Astrocyte (in vitro differentiated cells and primary cell): ENCODE results near the gene ANKRD29. TPM values are rescaled to one million over a fixed set of nuclear protein-coding genes. Genes with fewer than 3 reads are reported as not detected.

Experiments used
- DNase-seq: peaks from one replicate; pipeline ENCODE4 v3.0.0-alpha.2; 2010; ENCODE audit warnings: low read depth
- FAIRE-seq: peaks from 2 replicates; lab custom pipeline; 2011; peaks lifted over from hg19 to GRCh38; lab: Jason Lieb, UNC
- H2AFZ ChIP-seq: 2 replicates; pipeline ENCODE4 v1.6.0; 2012; ENCODE audit warnings: low read depth, low read length, inconsistent platforms
- H3K27ac ChIP-seq: 2 replicates; pipeline ENCODE4 v1.5.1; 2011; ENCODE audit warnings: low read depth, low read length, inconsistent platforms
- H3K27me3 ChIP-seq: 2 replicates; pipeline ENCODE4 v1.6.0; 2011; ENCODE audit warnings: low read length, inconsistent platforms; ENCODE audit not compliant: insufficient read depth
- H3K36me3 ChIP-seq: 2 replicates; pipeline ENCODE4 v1.5.1; 2011; ENCODE audit warnings: low read length, inconsistent platforms; ENCODE audit not compliant: insufficient read depth
- H3K4me1 ChIP-seq: 2 replicates; pipeline ENCODE4 v1.5.1; 2011; ENCODE audit warnings: low read length, inconsistent platforms; ENCODE audit not compliant: insufficient read depth
- H3K4me2 ChIP-seq: 2 replicates; pipeline ENCODE4 v1.6.0; 2012; ENCODE audit warnings: low read length, inconsistent platforms
- H3K4me3 ChIP-seq: 2 replicates; pipeline ENCODE4 v1.5.1; 2011; ENCODE audit warnings: low read depth, mild to moderate bottlenecking, low read length, inconsistent platforms; ENCODE audit not compliant: insufficient read depth
- H3K79me2 ChIP-seq: 2 replicates; pipeline ENCODE4 v1.6.0; 2012; ENCODE audit warnings: mild to moderate bottlenecking, low read length, inconsistent platforms; ENCODE audit not compliant: insufficient read depth
- H3K9ac ChIP-seq: 2 replicates; pipeline ENCODE4 v1.6.0; 2012; ENCODE audit warnings: mild to moderate bottlenecking, low read length, inconsistent platforms
- H3K9me3 ChIP-seq: 2 replicates; pipeline ENCODE4 v1.5.1; 2012; ENCODE audit warnings: low read depth, mild to moderate bottlenecking, low read length, inconsistent platforms; ENCODE audit not compliant: insufficient read depth
- H4K20me1 ChIP-seq: 2 replicates; pipeline ENCODE4 v1.6.0; 2012; ENCODE audit warnings: low read length, inconsistent platforms; ENCODE audit not compliant: insufficient read depth
- H3K27ac Mint-ChIP-seq: one replicate; pipeline ENCODE4 v1.8.0; 2021; ENCODE audit warnings: mild to moderate bottlenecking, mixed read lengths; ENCODE audit not compliant: unreplicated experiment
- H3K27me3 Mint-ChIP-seq: one replicate; pipeline ENCODE4 v1.8.0; 2021; ENCODE audit warnings: low read depth, mixed read lengths; ENCODE audit not compliant: unreplicated experiment
- H3K36me3 Mint-ChIP-seq: one replicate; pipeline ENCODE4 v1.8.0; 2021; ENCODE audit warnings: low read depth, mixed read lengths; ENCODE audit not compliant: unreplicated experiment
- H3K4me1 Mint-ChIP-seq: one replicate; pipeline ENCODE4 v1.8.0; 2021; ENCODE audit warnings: low read depth, mixed read lengths; ENCODE audit not compliant: unreplicated experiment
- H3K4me3 Mint-ChIP-seq: one replicate; pipeline ENCODE4 v1.8.0; 2021; ENCODE audit warnings: mild to moderate bottlenecking, moderate library complexity, mixed read lengths; ENCODE audit not compliant: unreplicated experiment
- H3K9me3 Mint-ChIP-seq: one replicate; pipeline ENCODE4 v1.8.0; 2021; ENCODE audit warnings: mild to moderate bottlenecking, mixed read lengths; ENCODE audit not compliant: unreplicated experiment
- EZH2 ChIP-seq: IDR thresholded peaks from 2 replicates; pipeline ENCODE4 v1.6.1; 2012; ENCODE audit warnings: mild to moderate bottlenecking, low read length, inconsistent platforms; ENCODE audit not compliant: insufficient read depth
- total RNA-seq: library from RNA; stranded (reverse); gene quantifications from 2 replicates; pipeline ENCODE4 v1.2.1, GENCODE V29; 2021
- TF ChIP-seq, protein P1 (sequence below): IDR thresholded peaks from 2 replicates; pipeline ENCODE4 v1.5.1; 2011; ENCODE audit warnings: low read depth, mild to moderate bottlenecking, inconsistent platforms, low read length, moderate library complexity; ENCODE audit not compliant: insufficient read depth

The ANKRD29 gene
- total RNA-seq, 1 donor from 2014 or later = 0.75 TPM

DNA sequence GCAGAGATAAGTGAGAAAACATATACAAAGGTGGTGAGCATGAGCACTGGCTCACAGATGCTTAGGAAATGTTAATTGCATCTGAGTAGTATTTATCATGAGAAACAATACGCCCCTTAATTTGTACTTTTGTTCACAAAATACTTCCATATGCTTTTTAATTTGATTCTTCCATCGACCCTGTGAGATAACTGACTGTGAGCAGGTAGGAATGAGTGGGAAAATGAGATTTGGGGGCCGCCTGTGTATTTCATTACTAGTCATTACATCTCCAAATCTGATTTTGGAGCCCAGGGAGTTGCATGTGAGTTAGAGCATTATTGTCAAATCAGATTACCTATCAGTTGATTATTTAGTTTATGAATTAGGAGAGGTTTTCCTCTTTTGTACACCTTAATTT lies 39.7 kb downstream of the ANKRD29 start:
- H3K4me1 ChIP-seq = peaks cover 24% of the 10 kb centered on the region
- H3K4me3 ChIP-seq = no peak overlapping the region
- Mint-ChIP-seq H3K4me3 (no peak overlapping the region), H3K9me3 (peaks cover 3% of the 10 kb centered on the region), H3K27me3 (peaks cover 42% of the 10 kb centered on the region), H3K27ac (no peak overlapping the region), H3K36me3 (no peaks in the 10 kb centered on the region), H3K4me1 (peaks cover 7% of the 10 kb centered on the region)
- peaks cover 34% of the 10 kb centered on the region for H3K27me3 ChIP-seq
- H3K79me2 ChIP-seq = no peaks in the 10 kb centered on the region
- no peak overlapping the region for H3K4me2 ChIP-seq
- H2AFZ ChIP-seq = no peak overlapping the region
- H3K27ac ChIP-seq = no peak overlapping the region
- TF ChIP-seq, protein P1, sequence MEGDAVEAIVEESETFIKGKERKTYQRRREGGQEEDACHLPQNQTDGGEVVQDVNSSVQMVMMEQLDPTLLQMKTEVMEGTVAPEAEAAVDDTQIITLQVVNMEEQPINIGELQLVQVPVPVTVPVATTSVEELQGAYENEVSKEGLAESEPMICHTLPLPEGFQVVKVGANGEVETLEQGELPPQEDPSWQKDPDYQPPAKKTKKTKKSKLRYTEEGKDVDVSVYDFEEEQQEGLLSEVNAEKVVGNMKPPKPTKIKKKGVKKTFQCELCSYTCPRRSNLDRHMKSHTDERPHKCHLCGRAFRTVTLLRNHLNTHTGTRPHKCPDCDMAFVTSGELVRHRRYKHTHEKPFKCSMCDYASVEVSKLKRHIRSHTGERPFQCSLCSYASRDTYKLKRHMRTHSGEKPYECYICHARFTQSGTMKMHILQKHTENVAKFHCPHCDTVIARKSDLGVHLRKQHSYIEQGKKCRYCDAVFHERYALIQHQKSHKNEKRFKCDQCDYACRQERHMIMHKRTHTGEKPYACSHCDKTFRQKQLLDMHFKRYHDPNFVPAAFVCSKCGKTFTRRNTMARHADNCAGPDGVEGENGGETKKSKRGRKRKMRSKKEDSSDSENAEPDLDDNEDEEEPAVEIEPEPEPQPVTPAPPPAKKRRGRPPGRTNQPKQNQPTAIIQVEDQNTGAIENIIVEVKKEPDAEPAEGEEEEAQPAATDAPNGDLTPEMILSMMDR = no peak
- no peak for TF ChIP-seq EZH2
- DNase-seq = no peak
- no peaks in the 10 kb centered on the region for H3K36me3 ChIP-seq
- no peaks in the 10 kb centered on the region for H4K20me1 ChIP-seq
- no peaks in the 10 kb centered on the region for H3K9me3 ChIP-seq
- H3K9ac ChIP-seq = no peak overlapping the region
- FAIRE-seq = no peak

DNA sequence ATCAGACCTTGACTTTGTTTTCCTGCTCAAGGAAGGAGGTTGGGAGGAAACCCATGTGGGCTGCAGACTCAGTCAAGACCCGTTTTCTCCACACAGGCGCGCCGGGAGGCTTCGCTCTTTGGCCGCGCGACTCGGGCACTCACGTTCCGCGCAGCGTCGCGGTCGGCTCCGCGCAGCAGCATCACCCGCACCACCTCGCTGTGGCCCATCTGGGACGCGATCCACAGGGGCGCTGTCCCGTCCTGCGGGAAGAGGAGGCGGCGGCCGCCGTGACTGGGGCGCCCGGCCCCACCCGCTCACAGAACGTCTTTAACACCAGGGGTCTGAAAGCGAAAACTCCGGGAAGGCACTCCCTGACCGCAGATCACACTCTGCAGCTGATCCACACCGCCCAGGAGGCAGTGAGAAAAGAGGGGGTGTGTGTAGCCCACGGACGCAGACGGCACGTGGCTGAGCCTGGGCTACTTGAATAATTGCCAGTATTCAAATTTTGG lies 43.3 kb downstream of the ANKRD29 start:
- H3K27me3 ChIP-seq = peaks cover 34% of the 10 kb centered on the region
- FAIRE-seq (no peak), DNase-seq (peak; percentile 30)
- H4K20me1 ChIP-seq = no peaks in the 10 kb centered on the region
- H3K4me1 ChIP-seq = peaks cover 7% of the 10 kb centered on the region
- H3K27ac ChIP-seq = no peak overlapping the region
- H3K36me3 ChIP-seq = no peaks in the 10 kb centered on the region
- peak overlapping the region; percentile 42 for H3K9ac ChIP-seq
- peak; percentile 45 for TF ChIP-seq EZH2
- TF ChIP-seq, protein P1 = no peak
- peaks cover 3% of the 10 kb centered on the region for H3K9me3 Mint-ChIP-seq
- H3K79me2 ChIP-seq = no peaks in the 10 kb centered on the region
- peak overlapping the region; percentile 59 for H3K4me3 ChIP-seq
- H2AFZ ChIP-seq = peak overlapping the region; percentile 93
- H3K4me1 Mint-ChIP-seq = no peaks in the 10 kb centered on the region
- H3K4me3 Mint-ChIP-seq = peak overlapping the region; percentile 67
- H3K4me2 ChIP-seq = peak overlapping the region; percentile 87
- H3K27me3 Mint-ChIP-seq = peaks cover 45% of the 10 kb centered on the region
- no peaks in the 10 kb centered on the region for H3K36me3 Mint-ChIP-seq
- no peak overlapping the region for H3K27ac Mint-ChIP-seq
- no peaks in the 10 kb centered on the region for H3K9me3 ChIP-seq

DNA sequence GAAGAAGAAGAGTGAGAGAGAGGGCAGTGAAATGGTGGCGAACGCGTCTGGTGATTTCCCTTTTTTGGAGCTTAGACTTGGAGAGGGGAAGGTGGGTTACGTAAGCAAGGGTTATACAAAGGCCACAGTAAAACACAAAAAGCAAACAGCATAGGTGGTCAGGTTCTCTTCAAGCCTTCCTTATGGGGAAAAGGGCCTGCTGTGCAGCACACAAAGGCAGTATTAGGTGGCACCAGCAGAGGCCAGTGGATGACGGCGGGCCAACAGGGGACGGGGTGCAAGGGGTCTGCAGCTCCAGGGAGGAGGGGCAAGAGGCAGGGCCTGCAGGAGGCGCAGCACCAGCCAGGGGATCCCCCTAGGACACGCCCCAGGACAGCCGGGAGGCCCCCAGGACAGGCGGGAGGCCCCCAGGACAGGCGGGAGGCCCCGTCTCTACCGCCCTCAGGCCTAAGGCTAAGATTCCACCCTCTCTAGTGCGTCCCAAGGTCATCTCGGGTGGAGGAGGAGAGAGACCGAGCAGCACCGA lies 43.8 kb downstream of the ANKRD29 start:
- no peaks in the 10 kb centered on the region for H3K79me2 ChIP-seq
- no peaks in the 10 kb centered on the region for H4K20me1 ChIP-seq
- H3K4me1 Mint-ChIP-seq = no peaks in the 10 kb centered on the region
- H3K36me3 ChIP-seq = no peaks in the 10 kb centered on the region
- peak overlapping the region; percentile 93 for H2AFZ ChIP-seq
- H3K4me3 Mint-ChIP-seq = peak overlapping the region; percentile 60
- H3K36me3 Mint-ChIP-seq = no peaks in the 10 kb centered on the region
- H3K27me3 ChIP-seq = peaks cover 34% of the 10 kb centered on the region
- H3K27me3 Mint-ChIP-seq = peaks cover 45% of the 10 kb centered on the region
- peak overlapping the region; percentile 42 for H3K9ac ChIP-seq
- H3K4me2 ChIP-seq = peak overlapping the region; percentile 87
- H3K4me3 ChIP-seq = peak overlapping the region; percentile 59
- FAIRE-seq = no peak
- H3K27ac Mint-ChIP-seq = no peak overlapping the region
- H3K27ac ChIP-seq = no peak overlapping the region
- no peak for DNase-seq
- no peaks in the 10 kb centered on the region for H3K9me3 ChIP-seq
- peaks cover 3% of the 10 kb centered on the region for H3K9me3 Mint-ChIP-seq
- H3K4me1 ChIP-seq = peaks cover 7% of the 10 kb centered on the region
- TF ChIP-seq EZH2 = no peak
- TF ChIP-seq, protein P1 = no peak
